ENCODE measurements around the gene ZNF22.

The ZNF22 gene

DNA sequence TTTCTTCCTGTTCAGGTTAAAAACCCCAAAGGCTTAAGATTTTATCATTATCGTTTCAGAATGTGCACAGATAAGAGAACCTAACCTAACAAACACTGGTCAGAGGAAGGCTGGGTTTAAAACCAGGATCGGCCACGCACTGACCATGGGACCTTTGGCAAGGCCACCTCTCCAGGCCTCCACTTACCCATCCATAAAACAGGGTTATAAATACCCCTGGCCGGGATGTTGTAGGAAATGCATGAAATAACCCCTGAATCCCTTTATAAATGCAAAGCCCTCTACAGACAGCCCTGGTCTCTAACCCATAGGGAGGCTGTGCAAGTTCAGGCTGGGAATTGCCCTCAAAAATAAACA lies 22.5 kb upstream of the ZNF22 start:
- H3K4me3 ChIP-seq (ENCODE audit: low read depth, low read length) = peak overlapping the region; percentile 50
- no peak for TF ChIP-seq CTCF (IDR thresholded peaks at IDR 0.05; ENCODE audit: control insufficient read depth, extremely low read depth, insufficient read depth)
- DNase-seq (ENCODE audit: low read depth) = no peak

GRCh38 chr10:44978570-44979280 lies 22.0 kb upstream of the ZNF22 start, which contains the start of gene DEPP1:
TSS of gene DEPP1 (minus strand) at chr10:44978809. CDS start at chr10:44978030, 779 bp downstream.
- DNase-seq (ENCODE audit: low read depth) = peak; percentile 91
- H3K4me3 ChIP-seq (ENCODE audit: low read depth, low read length) = peak within 1 kb of the TSS; percentile 50
- TF ChIP-seq CTCF (IDR thresholded peaks at IDR 0.05; ENCODE audit: control insufficient read depth, extremely low read depth, insufficient read depth) = no peak

DNA sequence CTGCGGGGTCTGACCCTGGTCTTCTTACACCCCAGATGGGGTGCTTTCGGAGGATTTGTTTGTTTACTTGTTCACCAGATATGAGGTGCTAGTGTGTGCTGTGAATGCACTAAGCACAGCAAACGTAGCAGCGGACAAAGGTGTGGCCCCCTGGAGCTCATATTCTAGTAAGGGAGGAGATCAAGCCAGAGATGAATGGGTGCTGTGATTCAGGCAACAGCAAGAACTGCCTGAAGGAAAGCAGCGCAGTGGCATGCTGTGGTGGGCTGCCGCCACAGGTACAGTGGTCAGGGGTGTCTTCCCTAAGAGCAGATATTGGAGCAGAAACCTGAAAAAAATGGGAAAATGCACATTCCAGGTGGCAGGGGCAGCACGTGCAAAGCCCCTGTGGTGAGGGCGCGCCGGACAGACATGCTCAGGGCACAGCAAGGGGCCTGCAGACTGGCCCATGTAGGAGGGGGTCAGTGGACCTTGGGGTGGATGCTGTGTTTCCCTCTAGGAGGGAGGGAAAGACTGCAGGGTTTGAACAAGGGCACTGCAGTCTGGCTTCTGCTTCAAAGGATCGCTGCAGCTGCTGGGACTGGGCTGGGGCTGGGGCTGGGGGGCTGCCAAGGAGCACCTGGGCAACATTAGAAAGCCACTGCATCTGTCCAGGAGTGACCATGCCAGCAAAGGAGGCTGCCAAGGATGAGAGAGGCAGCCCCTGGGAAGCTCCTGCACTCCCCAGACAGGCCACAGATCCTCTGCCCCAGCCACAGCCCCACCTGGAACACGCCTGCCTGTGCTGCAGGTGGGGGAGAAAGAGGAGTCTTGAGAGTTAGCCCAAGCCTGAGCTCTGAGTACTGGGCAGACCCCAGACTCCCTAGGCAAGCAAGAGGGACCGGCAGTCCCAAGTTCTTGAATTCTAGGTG lies 21.2 kb upstream of the ZNF22 start:
- TF ChIP-seq CTCF (IDR thresholded peaks at IDR 0.05; ENCODE audit: control insufficient read depth, extremely low read depth, insufficient read depth) = no peak
- DNase-seq (ENCODE audit: low read depth) = no peak
- H3K4me3 ChIP-seq (ENCODE audit: low read depth, low read length) = no peak overlapping the region

DNA sequence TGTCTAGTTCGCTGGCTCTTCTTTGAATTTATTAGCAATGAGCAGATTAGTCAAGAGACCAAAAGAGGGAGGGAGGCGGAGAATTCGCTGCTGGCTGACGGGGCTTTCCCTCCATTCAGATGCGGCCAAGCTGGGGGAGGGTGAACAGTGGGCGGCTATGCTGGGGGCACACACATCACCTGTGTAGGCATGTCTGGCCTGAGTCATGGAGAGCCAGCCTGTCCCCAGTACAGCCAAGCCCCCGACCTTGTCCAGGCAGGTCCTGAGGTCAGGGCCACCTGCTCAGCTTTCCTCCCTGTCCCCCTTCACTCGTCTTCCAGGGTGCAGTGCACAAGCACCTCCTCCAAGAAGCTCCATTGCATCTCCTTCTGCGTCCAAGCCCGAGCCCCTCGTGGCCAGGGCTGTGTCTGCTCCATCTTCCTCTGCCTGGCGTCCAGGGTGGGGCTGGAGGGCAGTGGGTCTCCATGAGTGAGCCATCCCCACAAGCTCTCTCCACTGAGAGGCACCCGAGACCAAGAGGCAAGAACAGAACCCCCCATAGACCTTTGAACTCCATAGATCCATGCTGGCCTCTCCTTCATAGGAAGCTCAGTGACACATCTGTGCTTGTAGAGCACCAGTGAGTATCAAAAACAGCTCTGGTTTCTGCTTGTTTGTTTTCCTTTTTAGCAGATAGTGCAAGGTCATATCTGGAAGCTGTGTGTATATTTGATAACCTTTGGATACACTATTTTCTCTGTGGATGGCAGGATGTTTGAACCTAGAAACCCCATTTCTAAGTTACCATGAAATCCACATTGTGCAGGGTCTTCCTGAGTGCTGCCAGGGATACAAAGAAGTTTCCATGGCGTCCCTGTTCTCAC lies 20.2 kb upstream of the ZNF22 start:
- H3K4me3 ChIP-seq (ENCODE audit: low read depth, low read length) = no peak overlapping the region
- no peak for TF ChIP-seq CTCF (IDR thresholded peaks at IDR 0.05; ENCODE audit: control insufficient read depth, extremely low read depth, insufficient read depth)
- no peak for DNase-seq (ENCODE audit: low read depth)

DNA sequence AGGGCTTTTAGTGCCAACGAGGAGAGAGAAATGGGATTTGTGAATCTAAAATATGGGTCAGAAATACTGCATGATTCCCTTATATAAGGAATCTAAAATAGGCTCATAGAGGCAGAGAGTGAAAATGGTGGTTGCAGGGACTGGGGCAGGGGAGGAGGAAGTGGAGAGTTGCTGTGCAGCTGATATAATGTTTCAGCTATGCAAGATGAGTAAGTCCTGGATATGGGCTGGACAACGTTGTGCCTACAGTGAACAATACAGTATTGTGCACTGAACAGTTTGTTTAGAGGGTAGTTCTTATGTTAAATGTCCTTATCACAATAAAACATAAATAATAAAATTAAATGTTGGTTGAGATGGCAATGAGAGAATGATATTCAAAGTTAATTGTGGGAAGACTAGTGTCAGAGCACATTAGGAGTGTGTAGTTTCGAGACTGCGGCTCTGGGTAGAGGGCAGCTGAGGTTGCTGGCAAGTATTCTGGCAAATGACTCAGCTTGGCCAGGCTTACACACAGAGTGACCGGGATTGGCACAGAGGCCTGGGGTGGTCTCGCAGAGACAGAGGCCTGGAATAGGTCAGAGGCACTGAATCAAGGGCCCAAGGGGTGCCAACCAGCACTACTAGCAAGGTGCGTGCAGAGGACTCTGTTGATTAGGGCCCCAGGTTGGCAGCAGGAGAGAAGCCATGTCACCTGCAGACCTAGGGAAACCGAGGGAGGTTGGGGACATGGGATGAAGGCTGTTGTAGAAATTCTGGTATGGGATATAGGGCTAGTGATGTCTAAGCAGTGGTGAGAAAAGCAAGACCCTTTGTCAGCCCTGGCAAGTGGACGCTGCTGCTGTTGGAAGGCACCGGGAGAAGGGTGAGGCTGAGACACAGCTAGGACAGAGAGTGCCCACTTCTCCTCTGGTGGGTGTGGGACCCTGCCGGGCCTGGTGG lies 19.3 kb upstream of the ZNF22 start:
- no peak for TF ChIP-seq CTCF (IDR thresholded peaks at IDR 0.05; ENCODE audit: control insufficient read depth, extremely low read depth, insufficient read depth)
- DNase-seq (ENCODE audit: low read depth) = no peak
- no peak overlapping the region for H3K4me3 ChIP-seq (ENCODE audit: low read depth, low read length)

GRCh38 chr10:44982114-44982460 lies 18.6 kb upstream of the ZNF22 start:
- TF ChIP-seq CTCF (IDR thresholded peaks at IDR 0.05; ENCODE audit: control insufficient read depth, extremely low read depth, insufficient read depth) = no peak
- DNase-seq (ENCODE audit: low read depth) = no peak
- H3K4me3 ChIP-seq (ENCODE audit: low read depth, low read length) = no peak overlapping the region

Measured in LNCaP clone FGC (cell line).